HG02623 (cell line): Measurements from ENCODE around the gene CYBA.

Source experiments
- ATAC-seq: cut with Tn5 transposase; IDR thresholded peaks from one replicate; pipeline ENCODE4 v1.9.1; 2021; ENCODE audit warnings: moderate library complexity; ENCODE audit not compliant: unreplicated experiment

The CYBA gene

DNA sequence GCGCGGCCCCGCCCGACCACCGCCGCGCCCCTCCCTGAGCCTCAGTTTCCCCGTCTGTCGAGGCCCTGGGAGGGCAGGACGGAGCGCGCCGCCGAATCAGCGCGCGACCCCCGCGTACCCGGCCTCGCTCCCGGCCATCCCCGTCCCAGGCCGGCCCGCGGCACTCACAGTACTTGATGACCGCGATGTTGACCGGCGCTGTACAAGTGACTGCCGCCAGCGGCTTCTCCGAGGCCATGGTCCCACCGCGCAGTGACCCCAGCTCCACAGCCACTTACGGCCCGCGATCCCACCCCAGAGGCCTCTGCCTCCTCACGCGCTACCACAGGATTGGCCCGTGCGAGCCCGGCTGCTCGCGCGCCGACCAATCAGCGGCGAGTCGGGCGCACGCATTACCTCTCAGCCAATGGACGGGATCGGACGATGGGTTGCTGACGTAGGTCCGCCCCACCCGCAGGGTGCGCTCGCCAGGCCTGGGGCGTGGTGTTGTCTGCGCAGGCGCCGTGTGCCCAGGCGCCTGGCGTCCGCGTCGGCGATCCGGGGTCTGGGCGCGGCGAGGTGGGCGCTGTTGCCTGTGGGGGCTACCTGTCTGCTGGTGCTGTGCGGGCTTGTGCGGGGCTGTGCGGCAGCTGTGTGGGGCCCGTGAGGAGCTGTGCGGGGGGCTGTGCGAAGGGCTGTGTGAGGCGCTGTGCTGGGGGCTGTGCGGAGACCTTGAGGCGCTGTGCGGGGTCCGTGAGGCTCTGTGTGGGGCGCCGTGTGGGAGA, 12.2 kb upstream of the CYBA start, which contains the start of gene MVD:
Gene MVD, minus strand, starts transcription at position 249 of the 764 bp plus-strand sequence. Its CDS starts 11 bp downstream, at position 238.
- ATAC-seq: peak; percentile 96

GRCh38 chr16:88662222-88662842, 11.5 kb upstream of the CYBA start:
- no peak for ATAC-seq

DNA sequence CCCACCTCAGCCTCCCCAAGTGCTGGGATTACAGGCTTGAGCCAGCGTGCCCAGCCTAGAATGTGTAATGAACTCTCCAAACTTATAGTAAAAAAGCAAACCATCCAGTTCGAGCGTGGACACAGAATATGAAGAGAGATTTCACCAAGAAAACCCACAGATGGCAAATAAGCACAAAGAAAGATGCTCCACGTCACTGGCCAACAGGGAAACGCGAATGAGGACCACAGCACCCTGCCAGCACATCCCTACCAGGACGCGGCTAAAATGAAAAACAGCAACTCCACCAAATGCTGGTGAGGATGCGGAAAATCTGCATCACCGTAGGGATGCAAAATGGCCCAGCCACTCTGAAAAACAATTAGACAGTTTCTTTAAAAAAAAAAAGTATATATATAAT, 10.6 kb upstream of the CYBA start:
- ATAC-seq: no peak

DNA sequence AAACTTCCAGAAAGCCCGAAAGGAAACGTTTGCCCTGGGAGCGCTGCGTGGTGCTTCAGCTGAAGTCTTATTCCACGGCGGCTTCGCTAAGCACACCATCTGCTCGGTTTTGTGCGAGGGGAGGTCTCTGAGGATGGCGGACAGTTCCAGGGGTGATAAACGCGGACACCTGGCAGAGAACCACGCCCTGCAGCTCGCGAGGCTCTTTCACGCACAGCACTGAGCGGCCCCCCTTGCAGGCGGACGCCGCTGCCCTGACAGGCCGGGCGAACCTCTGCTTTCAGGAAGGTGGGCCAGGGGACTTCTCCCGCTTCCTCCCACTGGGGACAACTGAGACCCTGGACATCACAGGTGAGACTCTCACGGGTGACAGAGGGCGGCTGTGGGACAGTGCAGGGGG, 8.3 kb upstream of the CYBA start:
- ATAC-seq: no peak

GRCh38 chr16:88658714-88659113, 7.9 kb upstream of the CYBA start:
- no peak for ATAC-seq

DNA sequence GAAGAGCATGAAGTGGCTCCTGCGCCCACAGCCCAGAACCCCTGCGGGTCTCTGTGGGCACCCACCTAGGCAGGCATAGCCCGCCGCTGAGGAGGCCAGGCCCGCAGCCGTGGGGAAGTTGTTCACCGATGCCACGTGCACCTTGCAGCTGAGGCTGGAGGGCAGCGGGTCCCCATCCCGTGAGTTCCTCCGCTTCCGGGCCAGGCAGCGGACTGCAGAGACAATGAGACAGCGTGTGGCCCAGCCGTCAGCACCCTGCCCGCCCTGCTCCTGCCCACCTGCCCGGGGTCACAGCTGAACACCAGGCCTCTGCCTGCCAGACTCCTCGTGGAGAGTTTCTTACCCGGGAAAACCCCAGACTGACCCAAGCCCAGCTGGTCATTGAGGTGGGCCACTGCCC, 6.5 kb upstream of the CYBA start:
- no peak for ATAC-seq

- no peak for ATAC-seq
These were observed 5.6 kb upstream of the CYBA start for GRCh38 chr16:88656291-88656980.

DNA sequence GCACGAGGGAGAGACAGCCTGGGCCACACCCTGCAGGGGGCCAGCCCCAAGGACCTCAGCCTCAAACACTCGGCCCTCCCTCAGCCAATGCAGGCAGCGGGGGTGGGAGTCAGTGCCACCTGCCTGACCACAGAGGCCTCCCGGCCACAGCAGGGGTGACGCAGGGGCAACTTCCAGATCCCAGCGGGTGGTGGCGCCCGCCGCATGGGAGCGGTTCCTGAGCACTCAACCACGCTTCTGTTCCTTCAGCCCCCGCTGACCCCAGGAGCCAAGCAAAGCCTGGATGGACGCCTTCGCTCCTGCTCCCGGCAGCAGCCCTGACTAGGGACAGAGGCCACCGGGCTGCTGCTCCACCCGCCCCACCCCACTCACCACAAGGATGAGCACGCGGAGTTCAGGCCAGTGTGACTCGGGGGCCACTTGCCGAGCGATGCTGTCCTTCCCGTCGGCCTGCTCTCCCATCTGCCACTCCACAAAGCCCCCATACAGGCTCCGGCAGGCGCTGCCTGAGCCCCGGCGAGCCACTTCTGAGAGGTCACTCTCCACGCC, 5.0 kb upstream of the CYBA start:
- no peak for ATAC-seq

DNA sequence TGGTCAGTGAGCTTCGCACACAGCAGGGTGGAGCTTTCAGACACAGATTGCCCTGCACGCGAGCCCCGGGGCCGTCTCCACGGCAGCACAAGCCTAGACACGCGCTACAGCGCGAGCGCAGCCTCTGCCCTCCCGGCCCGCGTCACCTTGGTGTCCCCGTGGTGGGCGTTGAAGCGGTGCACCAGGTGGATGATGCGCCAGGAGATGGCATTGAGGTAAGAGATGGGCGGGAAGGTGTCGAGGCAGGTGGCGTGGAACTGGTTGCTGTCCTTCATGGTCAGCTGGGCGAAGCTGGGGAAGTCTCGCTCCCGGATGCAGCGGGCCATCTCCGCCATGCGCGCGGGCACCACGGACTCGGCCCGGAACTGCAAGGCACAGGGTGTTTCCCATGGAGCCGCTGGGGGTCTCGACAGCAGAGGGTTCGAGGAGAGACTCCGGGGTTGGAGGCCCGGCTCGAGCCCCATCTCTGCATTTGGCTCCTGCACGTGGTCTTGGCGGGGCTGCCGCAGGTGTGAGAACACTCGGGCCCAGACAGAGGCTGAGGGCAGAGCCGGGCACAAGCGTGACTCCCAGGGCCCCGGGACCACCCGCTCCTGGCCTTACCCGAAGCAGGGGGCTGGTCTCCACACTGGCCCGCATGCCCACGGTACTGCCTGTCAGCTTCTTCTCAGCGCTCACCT, 4.3 kb upstream of the CYBA start:
- ATAC-seq: no peak

GRCh38 chr16:88654363-88655052, 3.7 kb upstream of the CYBA start:
- no peak for ATAC-seq

GRCh38 chr16:88653596-88654362, 2.9 kb upstream of the CYBA start:
- no peak for ATAC-seq

- no peak for ATAC-seq
These were observed 2.2 kb upstream of the CYBA start for GRCh38 chr16:88653101-88653500.

DNA sequence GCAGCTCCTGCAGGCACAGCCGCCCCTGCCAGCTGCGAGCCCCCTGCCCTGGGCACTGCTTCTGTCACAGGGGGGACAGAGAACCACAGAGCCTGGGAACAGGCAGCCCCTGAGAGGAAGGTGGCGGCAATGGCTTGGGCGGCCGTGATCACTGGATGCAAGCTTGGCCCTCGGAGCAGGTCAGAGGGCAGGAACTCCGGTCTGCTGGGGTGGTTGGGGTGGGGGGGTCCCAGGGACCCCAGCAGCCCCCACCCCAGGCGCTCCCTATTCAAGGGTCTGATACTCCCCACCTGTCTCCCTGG, 1.9 kb upstream of the CYBA start:
- ATAC-seq: no peak

DNA sequence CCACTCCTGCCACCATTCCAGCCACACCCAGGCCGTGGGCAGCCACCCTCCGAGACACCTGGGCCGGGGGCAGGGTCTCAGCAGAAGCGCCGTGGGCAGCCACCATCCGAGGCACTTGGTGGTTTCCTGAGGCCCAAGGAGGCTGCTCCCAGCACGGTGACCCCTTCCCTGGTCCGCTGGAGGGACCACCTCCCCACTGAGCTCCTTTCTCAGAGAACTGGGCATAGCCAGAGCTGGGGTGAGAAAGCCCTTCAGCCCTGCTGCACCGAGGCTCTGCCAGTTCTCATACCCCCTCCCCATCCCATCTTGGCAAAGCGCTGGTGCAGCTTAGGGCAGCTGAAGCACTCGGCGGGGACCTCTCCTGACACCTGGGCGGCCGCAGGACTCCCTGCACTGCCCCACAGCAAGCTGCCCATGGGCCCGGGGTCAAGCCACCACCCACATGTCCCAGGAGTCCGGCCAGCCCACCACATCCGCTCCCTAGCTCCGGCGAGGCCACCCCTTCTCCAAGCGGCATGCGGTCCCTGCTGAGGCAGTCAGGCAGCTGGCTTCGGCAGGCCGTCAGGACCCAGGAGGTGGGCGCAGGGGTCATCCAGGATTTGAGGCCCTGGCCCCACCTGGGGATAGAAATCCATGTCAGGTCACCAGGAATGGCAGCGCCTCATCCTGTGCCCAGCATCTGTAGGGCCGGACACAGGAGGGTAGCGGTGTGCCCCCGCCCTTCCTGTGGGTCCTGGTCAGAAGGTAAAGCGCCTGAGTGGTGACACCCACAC, 1.3 kb upstream of the CYBA start:
- no peak for ATAC-seq

DNA sequence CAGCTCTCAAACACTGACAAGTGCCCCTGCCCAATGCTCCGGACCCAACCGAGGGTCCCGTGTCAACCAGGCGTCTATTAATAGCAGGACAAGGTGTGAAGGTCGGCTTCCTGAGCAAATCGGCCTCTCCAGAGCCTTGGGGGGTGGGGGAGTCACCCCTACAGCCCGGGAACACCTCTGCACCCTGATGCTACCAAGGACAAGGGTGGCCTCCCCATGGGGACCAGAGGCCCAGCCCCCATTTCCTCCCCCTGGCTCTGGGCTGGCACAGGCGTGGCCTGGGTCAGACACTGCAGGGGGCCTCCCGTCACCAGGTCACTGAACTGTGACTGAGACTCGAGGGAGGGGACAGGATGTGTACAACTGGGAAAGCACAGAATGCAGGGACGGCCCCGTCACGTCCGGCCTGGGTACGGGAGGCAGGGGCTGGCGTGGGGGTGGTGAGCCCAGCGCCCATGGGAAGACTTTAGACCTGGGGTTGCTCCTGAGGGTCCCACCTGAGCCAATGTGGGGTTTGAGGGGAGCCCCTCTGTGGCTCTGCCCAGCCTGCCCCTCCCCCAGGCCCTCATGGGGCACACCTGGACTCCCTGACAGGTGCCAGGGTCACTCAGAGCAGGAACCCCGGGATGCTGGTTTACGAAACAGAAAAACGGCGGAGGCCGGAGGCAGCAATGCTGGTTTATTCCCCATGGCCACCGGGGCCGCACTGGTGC, 579 bp upstream of the CYBA start:
- peak; percentile 64 for ATAC-seq

GRCh38 chr16:88649924-88650748, 717 bp downstream of the CYBA start:
- ATAC-seq: peak; percentile 6

- ATAC-seq: no peak
These were observed 1.5 kb downstream of the CYBA start for GRCh38 chr16:88649195-88649923.
